ENCODE results near the gene GKN1. TPM values are rescaled to one million over a fixed set of nuclear protein-coding genes. Genes with fewer than 3 reads are reported as not detected.

Gene GKN1
- total RNA-seq, 4 donors from 2014 or later = not detected

DNA sequence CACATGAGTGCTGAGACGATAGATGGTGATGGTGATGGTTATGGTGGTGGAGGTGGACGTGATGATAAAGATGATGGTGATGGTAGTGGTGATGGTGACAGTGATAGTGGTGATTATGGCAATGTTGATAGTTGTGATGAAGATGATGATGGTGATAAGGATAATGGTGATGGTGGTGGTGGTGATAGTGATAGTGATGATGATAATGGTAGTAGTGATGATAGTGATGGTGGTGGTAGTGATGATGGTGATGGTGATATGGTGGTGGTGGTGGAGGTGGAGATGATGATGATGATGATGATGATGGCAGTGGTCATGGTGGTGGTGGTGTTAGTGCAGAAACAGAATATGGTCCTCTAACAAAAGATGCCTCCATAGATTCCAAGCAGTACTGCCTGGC is 48.8 kb downstream of the GKN1 start:
- WGBS, 2 donors = 96 to 98% methylated on average over 2 of the region's 2 CpGs
- TF ChIP-seq, protein P1, sequence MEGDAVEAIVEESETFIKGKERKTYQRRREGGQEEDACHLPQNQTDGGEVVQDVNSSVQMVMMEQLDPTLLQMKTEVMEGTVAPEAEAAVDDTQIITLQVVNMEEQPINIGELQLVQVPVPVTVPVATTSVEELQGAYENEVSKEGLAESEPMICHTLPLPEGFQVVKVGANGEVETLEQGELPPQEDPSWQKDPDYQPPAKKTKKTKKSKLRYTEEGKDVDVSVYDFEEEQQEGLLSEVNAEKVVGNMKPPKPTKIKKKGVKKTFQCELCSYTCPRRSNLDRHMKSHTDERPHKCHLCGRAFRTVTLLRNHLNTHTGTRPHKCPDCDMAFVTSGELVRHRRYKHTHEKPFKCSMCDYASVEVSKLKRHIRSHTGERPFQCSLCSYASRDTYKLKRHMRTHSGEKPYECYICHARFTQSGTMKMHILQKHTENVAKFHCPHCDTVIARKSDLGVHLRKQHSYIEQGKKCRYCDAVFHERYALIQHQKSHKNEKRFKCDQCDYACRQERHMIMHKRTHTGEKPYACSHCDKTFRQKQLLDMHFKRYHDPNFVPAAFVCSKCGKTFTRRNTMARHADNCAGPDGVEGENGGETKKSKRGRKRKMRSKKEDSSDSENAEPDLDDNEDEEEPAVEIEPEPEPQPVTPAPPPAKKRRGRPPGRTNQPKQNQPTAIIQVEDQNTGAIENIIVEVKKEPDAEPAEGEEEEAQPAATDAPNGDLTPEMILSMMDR (IDR thresholded peaks at IDR 0.05) = peak in 1 of 3 donors; percentile 37
- TF ChIP-seq POLR2A (IDR thresholded peaks at IDR 0.05) = no peak
- H3K4me3 ChIP-seq (ENCODE audit: low read depth, poor library complexity, severe bottlenecking) = no peak overlapping the region
- intact Hi-C loops (cut with DNase I; ENCODE audit: low total_unique reads) = no loop called here
- no peak for DNase-seq (ENCODE audit: low spot score in 2 of 2)

GRCh38 chr2:69026026-69026425 is 51.6 kb downstream of the GKN1 start:
- 71 to 75% methylated on average over 4 of the region's 4 CpGs for WGBS, 2 donors
- intact Hi-C loops (cut with DNase I; ENCODE audit: low total_unique reads) = no loop called here
- TF ChIP-seq, protein P1 (IDR thresholded peaks at IDR 0.05) = peak in 1 of 3 donors; percentile 17
- TF ChIP-seq POLR2A (IDR thresholded peaks at IDR 0.05) = no peak
- no peak overlapping the region for H3K4me3 ChIP-seq (ENCODE audit: low read depth, poor library complexity, severe bottlenecking)
- no peak for DNase-seq (ENCODE audit: low spot score in 2 of 2)

DNA sequence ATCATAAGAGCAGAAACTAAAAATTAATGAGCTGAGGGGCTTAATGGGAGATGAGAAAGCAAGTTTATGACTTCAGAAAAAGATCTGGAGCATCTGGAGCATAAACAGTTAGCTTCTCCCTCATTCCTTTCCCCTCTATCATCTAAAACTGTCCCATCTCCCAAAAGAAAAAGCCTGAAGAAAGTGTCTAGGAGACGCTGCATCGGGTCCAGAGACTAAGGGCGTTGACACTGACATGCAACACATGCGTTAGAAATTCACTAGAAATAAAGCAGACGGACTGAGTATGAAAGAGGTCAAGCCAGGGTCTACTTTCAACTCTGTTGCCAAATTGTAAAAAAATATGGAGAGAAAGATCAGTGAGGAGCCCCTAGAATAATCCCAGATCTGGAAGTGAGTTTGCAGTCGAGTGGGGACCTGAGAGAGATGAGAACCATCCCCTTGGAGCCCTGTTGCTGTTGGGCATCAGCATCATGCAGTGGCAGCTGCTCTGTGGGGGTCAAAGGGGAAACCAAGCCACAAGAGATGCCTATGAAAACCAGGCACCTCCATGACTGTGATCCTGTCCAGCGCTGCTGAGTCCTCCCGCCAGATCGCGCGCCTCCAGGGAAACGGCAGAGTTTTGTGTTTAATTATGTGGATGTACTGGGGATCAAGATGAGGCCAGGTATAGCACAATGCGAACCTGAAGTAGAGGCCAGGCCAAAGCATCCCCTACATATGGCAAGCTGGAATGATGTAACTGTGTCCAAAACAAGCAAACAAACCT is 52.4 kb downstream of the GKN1 start:
- no peak for DNase-seq (ENCODE audit: low spot score in 2 of 2)
- intact Hi-C loops (cut with DNase I; ENCODE audit: low total_unique reads) = no loop called here
- TF ChIP-seq POLR2A (IDR thresholded peaks at IDR 0.05) = no peak
- TF ChIP-seq, protein P1 (IDR thresholded peaks at IDR 0.05) = no peak
- 86 to 88% methylated on average over 13 of the region's 13 CpGs for WGBS, 2 donors
- no peak overlapping the region for H3K4me3 ChIP-seq (ENCODE audit: low read depth, poor library complexity, severe bottlenecking)

Other genes starting within 250 kb of the GKN1 start
- 1 to 10 TPM; 3.3 to 9.6 (median 4.9) TPM for gene ARHGAP25, start 239.8 kb upstream of the GKN1 start, total RNA-seq
- gene BMP10, start 103.2 kb upstream of the GKN1 start, total RNA-seq = under 1 TPM in 1 of 4 donors, not detected in 3; 0.19 TPM
- not detected for gene GKN2, start 21.7 kb upstream of the GKN1 start, total RNA-seq
- 10 to 100 TPM; 43.3 to 56.7 (median 52.7) TPM for gene ANTXR1, start 38.5 kb downstream of the GKN1 start, total RNA-seq